ENCODE measurements around the gene L3MBTL4.
"Not testable (repeated sequence)": the region's sequence is repeated elsewhere in the genome, so short reads cannot be mapped to it uniquely, and the experiment has no call there.

The L3MBTL4 gene

GRCh38 chr18:6115710-6116109 is 299.0 kb downstream of the L3MBTL4 start:
- no peak for DNase-seq (ENCODE audit: low read depth in 1 of 2, low spot score in 1 of 2)

GRCh38 chr18:6113650-6114049 is 301.1 kb downstream of the L3MBTL4 start:
- no peak for DNase-seq (ENCODE audit: low read depth in 1 of 2, low spot score in 1 of 2)

- DNase-seq (ENCODE audit: low read depth in 1 of 2, low spot score in 1 of 2) = no peak
These were observed 303.0 kb downstream of the L3MBTL4 start for GRCh38 chr18:6111726-6112125.

- DNase-seq (ENCODE audit: low read depth in 1 of 2, low spot score in 1 of 2) = no peak
These were observed 305.0 kb downstream of the L3MBTL4 start for GRCh38 chr18:6109743-6110142.

- no peak for DNase-seq (ENCODE audit: low read depth in 1 of 2, low spot score in 1 of 2)
These were observed 306.9 kb downstream of the L3MBTL4 start for GRCh38 chr18:6107794-6108193.

GRCh38 chr18:6106091-6106685 is 308.5 kb downstream of the L3MBTL4 start:
- DNase-seq (ENCODE audit: low read depth in 1 of 2, low spot score in 1 of 2) = no peak

- no peak for DNase-seq (ENCODE audit: low read depth in 1 of 2, low spot score in 1 of 2)
These were observed 311.0 kb downstream of the L3MBTL4 start for GRCh38 chr18:6103741-6104140.

GRCh38 chr18:6096730-6097129 is 318.0 kb downstream of the L3MBTL4 start:
- no peak for DNase-seq (ENCODE audit: low read depth in 1 of 2, low spot score in 1 of 2)

- no peak for DNase-seq (ENCODE audit: low read depth in 1 of 2, low spot score in 1 of 2)
These were observed 326.3 kb downstream of the L3MBTL4 start for GRCh38 chr18:6088432-6088831.

GRCh38 chr18:6086731-6087130 is 328.0 kb downstream of the L3MBTL4 start:
- no peak for DNase-seq (ENCODE audit: low read depth in 1 of 2, low spot score in 1 of 2)

- DNase-seq (ENCODE audit: low read depth in 1 of 2, low spot score in 1 of 2) = no peak
These were observed 335.3 kb downstream of the L3MBTL4 start for GRCh38 chr18:6079406-6079805.

GRCh38 chr18:6078877-6079276 is 335.8 kb downstream of the L3MBTL4 start:
- no peak for DNase-seq (ENCODE audit: low read depth in 1 of 2, low spot score in 1 of 2)

GRCh38 chr18:6072423-6072822 is 342.3 kb downstream of the L3MBTL4 start:
- DNase-seq (ENCODE audit: low read depth in 1 of 2, low spot score in 1 of 2) = not testable (repeated sequence)

GRCh38 chr18:6069539-6069938 is 345.2 kb downstream of the L3MBTL4 start:
- no peak for DNase-seq (ENCODE audit: low read depth in 1 of 2, low spot score in 1 of 2)

GRCh38 chr18:6069103-6069502 is 345.6 kb downstream of the L3MBTL4 start:
- no peak for DNase-seq (ENCODE audit: low read depth in 1 of 2, low spot score in 1 of 2)

- DNase-seq (ENCODE audit: low read depth in 1 of 2, low spot score in 1 of 2) = no peak
These were observed 354.6 kb downstream of the L3MBTL4 start for GRCh38 chr18:6060149-6060548.

- no peak for DNase-seq (ENCODE audit: low read depth in 1 of 2, low spot score in 1 of 2)
These were observed 355.2 kb downstream of the L3MBTL4 start for GRCh38 chr18:6059551-6059950.

GRCh38 chr18:6058941-6059340 is 355.8 kb downstream of the L3MBTL4 start:
- DNase-seq (ENCODE audit: low read depth in 1 of 2, low spot score in 1 of 2) = no peak

- no peak for DNase-seq (ENCODE audit: low read depth in 1 of 2, low spot score in 1 of 2)
These were observed 357.1 kb downstream of the L3MBTL4 start for GRCh38 chr18:6057604-6058003.

GRCh38 chr18:6056171-6056910 is 358.4 kb downstream of the L3MBTL4 start:
- DNase-seq (ENCODE audit: low read depth in 1 of 2, low spot score in 1 of 2) = no peak

GRCh38 chr18:6055711-6056110 is 359.0 kb downstream of the L3MBTL4 start:
- DNase-seq (ENCODE audit: low read depth in 1 of 2, low spot score in 1 of 2) = no peak

- no peak for DNase-seq (ENCODE audit: low read depth in 1 of 2, low spot score in 1 of 2)
These were observed 360.4 kb downstream of the L3MBTL4 start for GRCh38 chr18:6054256-6054842.
